HG03103 (cell line): ENCODE data around the gene TRERF1.
"Not testable (repeated sequence)": the region's sequence is repeated elsewhere in the genome, so short reads cannot be mapped to it uniquely, and the experiment has no call there.

Experiments used
- ATAC-seq: cut with Tn5 transposase; IDR thresholded peaks from one replicate; pipeline ENCODE4 v1.9.1; 2021; ENCODE audit warnings: low read depth; ENCODE audit not compliant: unreplicated experiment

Gene TRERF1

GRCh38 chr6:42232035-42232434, 219.7 kb downstream of the TRERF1 start:
- no peak for ATAC-seq

- ATAC-seq: no peak
These were observed 221.1 kb downstream of the TRERF1 start for GRCh38 chr6:42230345-42231321.

- no peak for ATAC-seq
These were observed 222.1 kb downstream of the TRERF1 start for GRCh38 chr6:42229506-42230119.

DNA sequence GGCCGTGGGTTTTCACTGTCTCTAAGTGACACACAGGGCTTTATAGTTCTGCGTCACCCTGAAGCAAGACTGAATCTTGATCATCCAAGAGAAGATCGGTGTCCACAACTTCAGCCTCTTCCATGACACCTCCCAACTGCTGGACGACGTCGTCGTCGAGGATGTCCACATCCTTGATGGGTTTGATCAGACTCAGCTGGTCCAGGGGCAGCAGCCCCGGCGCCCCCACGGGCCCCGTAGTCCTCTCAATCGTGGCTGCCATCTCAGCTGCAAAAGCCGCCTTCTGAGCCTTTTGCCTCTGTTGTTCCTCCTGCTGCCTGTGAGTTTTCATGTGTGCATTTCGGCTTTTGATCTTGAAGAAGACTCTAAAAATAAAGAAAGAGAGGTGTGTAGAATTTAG, 223.4 kb downstream of the TRERF1 start:
- no peak for ATAC-seq

- no peak for ATAC-seq
These were observed 224.4 kb downstream of the TRERF1 start for GRCh38 chr6:42227173-42227850.

GRCh38 chr6:42226645-42227143, 225.0 kb downstream of the TRERF1 start:
- no peak for ATAC-seq

GRCh38 chr6:42226161-42226611, 225.5 kb downstream of the TRERF1 start:
- ATAC-seq: no peak

- ATAC-seq: no peak
These were observed 226.3 kb downstream of the TRERF1 start for GRCh38 chr6:42225419-42225818.

- ATAC-seq: no peak
These were observed 226.7 kb downstream of the TRERF1 start for GRCh38 chr6:42225029-42225339.

DNA sequence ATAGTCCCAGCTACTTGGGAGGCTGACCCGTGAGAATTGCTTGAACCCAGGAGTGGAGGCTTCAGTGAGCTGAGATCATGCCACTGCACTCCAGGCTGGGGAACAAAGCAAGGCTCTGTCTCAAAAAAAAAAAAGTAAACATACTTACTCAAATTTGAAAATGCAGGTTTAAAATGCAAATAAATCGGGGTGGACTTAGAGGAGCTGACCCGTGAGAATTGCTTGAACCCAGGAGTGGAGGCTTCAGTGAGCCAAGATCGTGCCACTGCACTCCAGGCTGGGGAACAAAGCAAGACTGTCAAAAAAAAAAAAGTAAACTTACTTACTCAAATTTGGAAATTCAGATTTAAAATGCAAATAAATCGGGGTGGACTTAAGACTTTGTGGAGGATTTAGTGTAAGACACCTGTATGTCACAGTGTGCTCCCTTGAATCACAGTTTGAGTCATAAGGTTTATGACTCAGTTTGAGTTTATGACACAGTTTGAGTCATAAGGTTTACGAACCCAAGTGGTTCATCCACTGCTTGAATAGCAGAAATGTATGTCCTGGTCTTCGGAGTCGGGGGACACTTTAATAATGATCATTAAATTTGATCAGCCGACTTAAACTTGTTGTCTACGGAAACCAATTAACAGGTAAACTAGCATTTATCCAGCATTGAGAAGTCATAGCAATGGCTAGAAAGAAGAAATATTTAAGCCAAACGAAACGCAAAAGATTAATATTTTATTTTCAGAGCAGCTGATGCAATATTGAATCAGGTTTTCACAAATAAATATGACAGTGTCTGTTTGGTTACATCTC, 227.3 kb downstream of the TRERF1 start:
- peak; percentile 85 for ATAC-seq

DNA sequence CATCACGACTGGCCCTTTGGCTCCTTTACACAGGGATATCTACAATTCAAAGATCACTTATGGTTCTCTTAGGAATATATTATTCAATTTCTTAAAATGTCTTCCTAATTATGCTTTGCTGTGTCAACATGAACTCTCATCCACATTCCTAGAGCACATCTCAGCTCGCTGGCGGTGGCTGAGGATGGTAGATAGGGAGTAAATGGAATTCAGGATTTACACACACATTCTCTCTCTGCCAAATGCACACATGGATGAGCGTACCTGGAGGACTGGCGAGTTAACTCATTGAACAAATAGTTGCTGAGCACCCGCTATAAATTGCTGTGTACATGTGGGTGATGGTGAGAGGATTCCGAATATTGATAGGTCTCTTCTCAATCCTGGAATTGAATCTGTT, 229.3 kb downstream of the TRERF1 start:
- ATAC-seq: no peak

DNA sequence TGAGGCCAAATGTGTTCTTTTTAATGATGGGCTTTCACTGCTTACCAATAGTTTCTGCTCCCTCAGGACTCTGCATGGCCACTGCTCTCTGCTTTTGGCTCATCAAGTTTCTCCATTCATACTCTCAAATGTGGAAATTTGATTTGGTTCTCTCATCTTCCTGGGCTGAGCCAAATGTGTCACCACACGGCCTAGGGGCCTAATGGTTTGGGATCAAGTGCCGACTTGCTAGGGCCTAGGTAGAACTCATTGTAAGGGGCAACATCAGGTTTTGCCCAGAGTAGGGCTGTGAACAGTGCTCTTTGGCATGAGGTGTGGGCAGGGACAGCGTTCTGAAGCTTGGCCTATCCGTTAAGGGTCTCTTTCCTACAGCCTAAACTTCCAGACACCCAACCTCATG, 230.2 kb downstream of the TRERF1 start:
- no peak for ATAC-seq

DNA sequence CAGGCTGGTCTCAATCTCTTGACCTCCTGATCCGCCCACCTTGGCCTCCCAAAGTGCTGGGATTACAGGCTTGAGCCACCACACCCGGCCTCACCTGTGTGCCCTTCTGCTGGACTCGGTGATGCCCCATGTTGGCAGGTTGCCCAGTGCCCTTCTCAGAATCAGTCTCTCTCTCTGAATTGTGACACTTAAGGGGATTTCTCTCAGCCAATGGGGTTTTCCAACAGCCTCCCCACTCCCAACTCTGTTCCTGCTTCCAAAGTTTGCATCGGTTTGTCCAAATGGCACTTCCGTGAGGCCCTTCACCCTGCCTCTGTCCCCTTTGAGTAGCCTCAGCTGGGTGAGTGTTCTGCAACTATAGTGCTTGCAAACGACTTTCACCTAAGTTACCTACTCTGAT, 230.9 kb downstream of the TRERF1 start:
- ATAC-seq: no peak

DNA sequence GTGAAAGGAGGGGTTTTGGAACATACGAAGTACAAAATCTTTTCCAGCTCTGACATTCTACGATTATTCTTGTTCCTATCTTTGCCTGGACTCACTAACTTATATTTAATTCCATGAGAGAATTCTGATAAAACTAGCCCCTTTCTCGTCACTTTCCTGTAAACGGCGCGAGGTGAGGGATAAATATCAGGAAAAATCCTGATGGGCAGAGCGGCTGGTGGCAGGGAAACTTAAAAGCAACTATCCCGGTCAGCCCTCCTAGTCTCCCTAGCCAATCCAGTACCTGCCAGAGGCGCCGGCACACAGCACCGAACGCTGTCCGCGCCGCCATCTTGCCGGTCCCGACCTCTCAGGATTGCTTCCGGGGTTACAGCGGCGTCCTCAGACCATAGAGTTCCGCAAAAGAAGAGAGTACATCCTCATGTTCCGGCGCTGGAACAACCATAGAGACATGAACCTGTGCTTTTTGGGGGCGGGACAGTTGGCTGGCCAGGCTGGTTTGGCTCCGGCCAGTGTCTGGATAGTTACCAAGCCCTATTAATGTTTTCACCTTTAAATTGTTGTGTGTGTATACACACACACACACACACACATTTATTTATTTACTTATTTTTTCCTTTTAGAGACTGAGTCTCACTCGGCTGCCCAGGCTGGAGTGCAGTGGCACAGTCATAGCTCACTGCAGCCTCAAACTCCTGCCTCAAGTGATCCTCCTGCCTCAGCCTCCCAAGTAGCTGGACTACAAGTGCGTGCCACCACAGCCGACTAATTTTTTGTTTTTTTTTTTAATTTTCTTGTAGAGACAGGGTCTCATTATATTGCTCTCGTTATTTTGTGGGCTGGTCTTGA, 234.0 kb downstream of the TRERF1 start, which contains the start of gene MRPS10:
MRPS10 (minus strand) TSS at position 343 of the 849 bp plus-strand sequence; CDS start at position 331, 12 bp downstream.
- ATAC-seq: peak; percentile 85

DNA sequence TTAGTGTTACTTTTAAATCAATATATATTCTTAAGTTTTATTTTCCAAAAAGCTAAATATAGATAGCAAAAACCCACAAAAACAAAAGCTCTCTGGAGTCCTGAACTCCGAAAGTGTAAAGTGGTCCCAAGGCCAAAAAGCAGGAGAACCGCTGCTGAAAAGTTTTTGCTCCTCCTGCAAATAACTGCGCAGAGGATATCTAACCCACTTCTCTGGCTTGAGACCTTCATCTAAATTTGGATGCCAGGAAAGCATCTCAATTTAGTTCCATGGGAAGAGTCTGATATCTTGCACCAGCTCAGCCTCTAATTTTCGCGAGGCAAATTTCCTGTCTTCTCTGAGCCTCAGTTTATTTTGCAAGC, 234.6 kb downstream of the TRERF1 start:
- no peak for ATAC-seq

DNA sequence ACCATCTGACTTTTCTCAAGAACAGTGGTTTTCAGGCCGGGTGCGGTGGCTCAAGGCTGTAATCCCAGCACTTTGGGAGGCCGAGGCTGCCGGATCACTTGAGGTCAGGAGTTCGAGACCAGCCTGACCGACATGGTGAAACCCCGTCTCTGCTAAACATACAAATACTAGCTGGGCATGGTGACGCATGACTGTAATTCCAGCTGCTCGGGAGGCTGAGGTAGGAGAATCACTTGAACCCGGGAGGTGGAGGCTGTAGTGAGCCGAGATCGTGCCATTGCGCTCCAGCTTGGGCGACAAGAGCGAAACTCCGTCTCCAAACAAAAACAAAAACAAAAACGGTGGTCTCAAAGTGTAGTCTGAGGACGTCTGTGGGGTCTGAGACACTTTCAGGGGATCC, 235.2 kb downstream of the TRERF1 start:
- ATAC-seq: not testable (repeated sequence)

GRCh38 chr6:42212442-42212841, 239.3 kb downstream of the TRERF1 start:
- no peak for ATAC-seq

DNA sequence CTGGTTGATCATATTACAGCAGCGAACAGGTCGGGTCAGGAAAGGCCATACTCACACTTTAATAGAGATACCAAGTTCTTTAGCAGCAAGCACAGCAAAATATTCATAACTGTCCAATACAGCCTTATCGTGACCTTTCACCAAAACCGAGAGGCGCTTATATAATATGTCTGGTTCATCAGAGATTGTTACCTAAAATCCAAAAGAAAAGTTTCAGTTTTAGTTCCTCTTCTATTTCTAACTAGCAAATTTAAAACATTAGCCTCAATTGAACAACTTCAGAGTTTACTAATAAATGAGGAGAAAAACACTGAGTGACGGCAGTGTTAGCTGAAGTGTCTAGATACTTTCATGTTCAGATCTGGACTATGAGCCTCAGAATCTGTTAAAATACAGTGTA, 240.0 kb downstream of the TRERF1 start:
- no peak for ATAC-seq

DNA sequence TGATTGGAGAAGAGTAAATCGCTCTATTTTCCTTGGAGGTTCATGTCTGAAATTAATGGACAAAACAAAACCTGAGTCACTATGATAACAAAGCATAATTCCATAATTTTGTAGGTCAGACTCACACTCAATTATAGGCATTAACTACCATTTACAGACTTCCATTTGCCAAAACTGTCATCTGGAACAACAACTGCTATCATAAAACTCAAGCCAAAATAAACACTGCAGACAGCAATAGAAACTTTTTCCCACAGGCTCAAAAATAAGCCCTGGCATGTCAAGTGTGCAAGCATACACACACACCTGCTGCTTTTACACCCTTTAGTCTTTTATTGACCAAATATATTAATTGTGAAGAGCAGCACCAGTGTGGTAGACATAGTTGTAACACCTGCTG, 241.2 kb downstream of the TRERF1 start:
- no peak for ATAC-seq
